Measurements from ENCODE around the gene BRDT. TPM values are rescaled to one million over a fixed set of nuclear protein-coding genes. Genes with fewer than 3 reads are reported as not detected.
"Not testable (repeated sequence)": the region's sequence is repeated elsewhere in the genome, so short reads cannot be mapped to it uniquely, and the experiment has no call there.

Gene BRDT
- total and polyA plus RNA-seq, 12 donors: not detected

GRCh38 chr1:92017656-92018055 lies 68.5 kb downstream of the BRDT start:
- no peaks in the 10 kb centered on the region for H3K4me1 ChIP-seq (replicated peaks in 1 of 2)
- TF ChIP-seq POLR2A (IDR thresholded peaks at IDR 0.05): no peak
- no peak for TF ChIP-seq CTCF (IDR thresholded peaks at IDR 0.05)
- H3K27ac ChIP-seq: no peak overlapping the region
- no peaks in the 10 kb centered on the region for H3K9me3 ChIP-seq (replicated peaks in 1 of 3)
- DNase-seq: no peak
- intact Hi-C loops (cut with DNase I): no loop called here
- no peaks in the 10 kb centered on the region for H3K27me3 ChIP-seq
- WGBS, 4 donors: 67 to 77% (median 72%) methylated on average over 2 of the region's 2 CpGs
- no peak overlapping the region for H3K4me3 ChIP-seq
- H3K36me3 ChIP-seq (replicated peaks in 1 of 2): no peaks in the 10 kb centered on the region

- H3K4me3 ChIP-seq; H3K27ac ChIP-seq; intact Hi-C loops (cut with DNase I); H3K4me1 ChIP-seq (replicated peaks in 1 of 2); H3K36me3 ChIP-seq (replicated peaks in 1 of 2); DNase-seq; H3K9me3 ChIP-seq (replicated peaks in 1 of 3); H3K27me3 ChIP-seq: not testable (repeated sequence)
- 94 to 98% (median 96%) methylated on average over 9 to 29 of the region's 29 CpGs for WGBS, 4 donors
These were observed 76.8 kb downstream of the BRDT start for GRCh38 chr1:92026042-92026441.

GRCh38 chr1:92026806-92027205 lies 77.6 kb downstream of the BRDT start:
- DNase-seq: no peak
- intact Hi-C loops (cut with DNase I): no loop called here
- no peak for TF ChIP-seq CTCF (IDR thresholded peaks at IDR 0.05)
- TF ChIP-seq POLR2A (IDR thresholded peaks at IDR 0.05): no peak
- Histone ChIP-seq H3K4me1 (replicated peaks in 1 of 2) (peaks cover 0 to 3% of the 10 kb centered on the region in 2 donors), H3K9me3 (replicated peaks in 1 of 3) (no peaks in the 10 kb centered on the region), H3K27ac (no peak overlapping the region), H3K27me3 (no peaks in the 10 kb centered on the region), H3K36me3 (replicated peaks in 1 of 2) (no peaks in the 10 kb centered on the region), H3K4me3 (no peak overlapping the region)
- 84 to 91% (median 88%) methylated on average over 9 of the region's 9 CpGs for WGBS, 4 donors

GRCh38 chr1:92029241-92029922 lies 80.2 kb downstream of the BRDT start:
- H3K36me3 ChIP-seq (replicated peaks in 1 of 2): no peaks in the 10 kb centered on the region
- intact Hi-C loops (cut with DNase I): no loop called here
- no peak for DNase-seq
- H3K4me1 ChIP-seq (replicated peaks in 1 of 2): peaks cover 0 to 3% of the 10 kb centered on the region in 2 donors
- 38 to 54% (median 40%) methylated on average over 22 to 31 of the region's 31 CpGs for WGBS, 4 donors
- H3K4me3 ChIP-seq: peak overlapping the region in 2 of 4 donors; percentile 18 to 69
- H3K9me3 ChIP-seq (replicated peaks in 1 of 3): no peaks in the 10 kb centered on the region
- H3K27me3 ChIP-seq: no peaks in the 10 kb centered on the region
- TF ChIP-seq CTCF (IDR thresholded peaks at IDR 0.05) (no peak), POLR2A (IDR thresholded peaks at IDR 0.05) (no peak)
- H3K27ac ChIP-seq: no peak overlapping the region

- intact Hi-C loops (cut with DNase I): no loop called here
- H3K36me3 ChIP-seq (replicated peaks in 1 of 2): no peaks in the 10 kb centered on the region
- no peak for DNase-seq
- no peaks in the 10 kb centered on the region for H3K9me3 ChIP-seq (replicated peaks in 1 of 3)
- TF ChIP-seq POLR2A (IDR thresholded peaks at IDR 0.05) (no peak), CTCF (IDR thresholded peaks at IDR 0.05) (no peak)
- 36 to 58% (median 46%) methylated on average over 4 of the region's 4 CpGs for WGBS, 4 donors
- H3K4me1 ChIP-seq (replicated peaks in 1 of 2): peaks cover 0 to 3% of the 10 kb centered on the region in 2 donors
- H3K27ac ChIP-seq: no peak overlapping the region
- H3K4me3 ChIP-seq: peak overlapping the region in 1 of 4 donors; percentile 69
- H3K27me3 ChIP-seq: no peaks in the 10 kb centered on the region
These were observed 81.5 kb downstream of the BRDT start for GRCh38 chr1:92030656-92031107.
